Activated CD4-positive, alpha-beta memory T cell treated with anti-CD3 and anti-CD28 coated beads for 36 hours (primary cell): ENCODE results near the gene DMXL2. TPM values are rescaled to one million over a fixed set of nuclear protein-coding genes. Genes with fewer than 3 reads are reported as not detected.

Experiments used
- total RNA-seq, 2 experiments: library from RNA; stranded (reverse); gene quantifications; one replicate each; pipeline ENCODE4 v1.2.3, GENCODE V29; 2021

Gene DMXL2
- total RNA-seq, 2 experiments from 2014 or later, result 6.1 to 6.3 TPM

Other genes with a start within 250 kb of the DMXL2 start
- gene SCG3, start 58.7 kb upstream of the DMXL2 start, total RNA-seq, result not detected
- 10 to 100 TPM; 18.1 to 18.6 TPM for gene LYSMD2, start 114.9 kb upstream of the DMXL2 start, total RNA-seq
- 1 to 10 TPM; 6.7 to 7.9 TPM for gene TMOD2, start 128.8 kb upstream of the DMXL2 start, total RNA-seq
- gene TMOD3, start 206.9 kb upstream of the DMXL2 start, total RNA-seq, result 10 to 100 TPM; 56.9 to 61.6 TPM